Posterior vena cava (tissue), 2 donors: ENCODE measurements around the gene SELENON. TPM values are rescaled to one million over a fixed set of nuclear protein-coding genes. Genes with fewer than 3 reads are reported as not detected.

Source experiments
- DNase-seq: peaks from one replicate; pipeline ENCODE4 v3.0.0-alpha.2; 2020; ENCODE audit warnings: low spot score
- intact Hi-C, 2 donors: fragments of 100-400 bp; cut with DNase I; formaldehyde crosslinking; loops; one replicate each; pipeline versions ENCODE4 v1.14.1 to v1.14.2; 2022 to 2023
- total RNA-seq, 2 donors: library from RNA; stranded (reverse); fragmentation: NEBNext Ultra II Directional; extraction: Animal tissue kit (Norgen Biotek cat#: 25700); gene quantifications; one replicate each; pipeline ENCODE4 v1.2.1, GENCODE V29; 2021
- donor health status: DM: yes; HTN: yes; CAD: no.
- donor health status: DM: yes; HTN: yes; CAD: no.

The SELENON gene
- total RNA-seq, 2 donors from 2014 or later: 85.7 to 88.0 TPM

DNA sequence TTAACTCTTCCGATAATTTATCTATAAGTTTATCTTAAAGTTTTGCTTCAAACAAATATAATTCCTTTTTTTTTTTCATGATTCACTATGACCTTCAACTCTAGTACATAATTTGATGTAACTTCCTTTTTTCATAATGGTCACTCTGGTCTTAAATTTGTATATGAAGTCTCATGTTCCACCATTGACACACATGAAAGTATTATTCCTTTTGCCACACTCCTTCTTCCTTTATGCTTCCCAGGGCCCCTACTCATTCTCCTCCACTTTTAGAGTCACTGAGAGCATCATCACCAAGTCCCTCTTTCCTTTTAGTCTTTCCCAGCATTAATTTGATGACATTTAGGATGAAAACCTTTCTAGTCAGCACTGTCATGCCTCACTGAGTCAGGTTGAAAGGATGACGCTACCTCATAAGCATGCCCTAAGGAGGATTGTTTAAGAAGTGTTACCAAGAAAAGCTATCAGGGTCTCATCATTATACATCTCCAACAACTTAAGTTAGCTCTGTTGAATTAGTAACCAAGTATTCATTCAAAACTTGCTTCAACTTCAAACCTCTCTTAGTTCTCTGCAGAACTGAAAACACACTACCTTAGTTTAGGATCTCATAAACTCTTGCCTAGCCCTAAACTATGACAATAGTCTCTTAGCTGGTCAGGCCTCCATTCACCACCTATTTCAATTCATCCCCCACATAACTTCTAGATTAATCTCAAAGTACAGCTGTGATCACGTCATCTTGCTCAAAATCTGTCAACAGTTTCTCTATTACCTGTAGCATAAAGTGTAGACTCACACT lies 44.7 kb downstream of the SELENON start:
- intact Hi-C loops: no loop called here
- no peak for DNase-seq

DNA sequence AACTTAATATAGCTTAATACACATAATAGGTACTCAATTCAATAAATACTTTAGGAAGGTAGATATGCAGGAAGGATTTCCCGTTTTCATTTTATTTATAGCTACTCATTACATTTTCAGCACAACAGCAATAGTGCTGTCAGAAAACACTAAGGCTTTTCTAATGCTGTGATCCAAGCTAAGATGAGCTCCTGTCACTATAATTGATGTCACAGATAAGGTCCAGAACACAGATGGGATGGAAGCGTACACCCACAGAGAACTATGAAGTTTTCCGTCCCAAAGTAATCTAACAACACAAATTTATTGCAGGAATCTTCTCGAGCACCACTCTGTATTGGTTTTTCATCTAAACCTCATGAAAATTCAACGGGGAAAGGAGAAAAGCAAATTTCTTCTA lies 45.7 kb downstream of the SELENON start:
- intact Hi-C loops: no loop called here
- DNase-seq: no peak

DNA sequence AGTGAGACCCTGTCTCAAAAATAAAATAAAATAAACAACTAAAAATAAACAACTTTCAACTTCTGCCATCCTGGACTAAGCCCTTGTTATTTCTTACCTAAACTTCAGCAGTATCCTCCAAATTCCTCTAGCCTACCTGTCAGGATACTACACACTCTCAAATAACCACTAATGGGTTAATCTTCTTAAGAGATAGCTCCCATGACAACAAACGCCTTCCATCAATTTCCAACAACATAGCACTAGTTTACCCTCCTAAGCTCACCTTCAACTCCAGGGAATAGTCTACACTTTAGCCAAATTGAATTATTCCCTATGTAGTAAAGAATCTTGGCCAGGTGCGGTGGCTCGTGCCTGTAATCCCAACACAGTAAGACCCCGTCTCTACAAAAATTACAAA lies 47.9 kb downstream of the SELENON start:
- DNase-seq: no peak
- intact Hi-C loops: no loop called here

DNA sequence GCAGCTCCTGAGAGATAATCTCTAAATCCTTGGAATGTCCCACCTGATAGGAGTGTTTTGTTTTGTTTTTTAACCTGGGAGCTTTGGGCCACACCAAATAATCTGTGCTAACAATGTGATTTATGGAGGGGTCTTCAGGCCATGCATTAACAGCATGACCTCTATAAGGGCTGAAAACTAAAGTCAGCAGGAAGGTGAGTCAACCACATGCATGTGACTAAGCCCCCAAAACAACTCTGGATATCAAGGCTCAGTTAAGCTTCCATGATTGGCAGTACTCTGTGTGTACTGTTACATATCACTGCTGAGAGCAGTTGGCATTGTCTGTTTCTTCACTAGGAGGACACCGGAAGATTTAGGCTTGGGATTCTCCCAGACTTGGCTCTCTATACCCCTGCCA lies 48.5 kb downstream of the SELENON start:
- intact Hi-C loops: no loop called here
- DNase-seq: no peak

DNA sequence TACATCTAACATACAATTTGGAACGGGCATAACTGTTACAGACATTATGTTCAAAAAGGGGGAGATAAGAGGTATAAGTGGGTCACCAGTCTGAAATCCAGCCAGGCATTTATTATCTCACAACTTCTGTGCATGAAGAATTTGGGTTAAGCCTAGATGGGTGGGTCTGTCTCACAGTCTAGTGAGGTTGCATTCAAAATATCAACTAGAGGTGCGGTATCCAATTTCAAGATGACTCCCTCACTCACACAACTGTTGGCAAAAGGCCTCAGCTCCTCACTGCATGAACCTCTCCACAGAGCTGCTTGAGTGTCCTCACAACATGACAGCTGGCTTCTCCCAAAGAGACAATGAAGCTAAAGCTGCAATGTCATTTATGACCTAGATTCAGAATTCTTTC lies 54.6 kb downstream of the SELENON start:
- intact Hi-C loops: no loop called here
- no peak for DNase-seq

DNA sequence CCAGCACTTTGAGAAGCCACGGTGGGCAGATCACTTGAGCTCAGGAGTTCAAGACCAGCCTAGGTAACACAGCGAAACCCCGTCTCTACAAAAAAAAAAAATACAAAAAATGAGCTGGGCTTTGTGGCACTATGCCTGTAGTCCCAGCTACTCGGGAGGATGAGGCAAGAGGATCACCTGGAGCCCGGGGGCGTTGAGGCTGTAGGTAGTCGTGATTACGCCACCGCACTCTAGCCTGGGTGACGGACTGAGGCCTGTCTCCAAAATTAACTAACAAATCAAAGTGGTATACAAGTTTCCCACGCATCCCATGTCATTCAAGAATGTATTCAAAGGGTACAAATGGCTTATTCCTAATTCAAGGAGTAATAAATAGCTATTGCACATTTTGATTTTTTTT lies 56.9 kb downstream of the SELENON start:
- intact Hi-C loops: no loop called here

DNA sequence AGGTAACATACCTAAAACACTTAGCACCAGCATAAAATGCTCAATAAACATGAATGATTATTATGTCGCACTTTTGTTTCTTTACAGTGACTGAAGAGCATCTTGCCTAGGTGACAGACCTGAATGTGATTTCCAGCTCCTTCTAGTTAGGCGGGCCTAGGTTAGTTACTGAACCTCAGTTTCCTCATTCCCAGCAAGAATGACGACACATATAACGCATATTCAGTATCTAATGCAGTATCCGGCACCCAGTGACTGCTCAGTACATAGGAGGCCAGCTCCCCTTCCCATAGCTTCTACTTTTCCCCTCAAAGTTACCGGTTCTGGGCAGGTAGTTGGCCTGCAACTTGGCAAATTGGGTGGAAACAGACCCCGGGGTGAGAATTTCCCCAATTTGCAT lies 58.5 kb downstream of the SELENON start:
- intact Hi-C loops: no loop called here
- no peak for DNase-seq

More for the DNA sequence above, 56.9 kb downstream of the SELENON start:
- no peak for DNase-seq

DNA sequence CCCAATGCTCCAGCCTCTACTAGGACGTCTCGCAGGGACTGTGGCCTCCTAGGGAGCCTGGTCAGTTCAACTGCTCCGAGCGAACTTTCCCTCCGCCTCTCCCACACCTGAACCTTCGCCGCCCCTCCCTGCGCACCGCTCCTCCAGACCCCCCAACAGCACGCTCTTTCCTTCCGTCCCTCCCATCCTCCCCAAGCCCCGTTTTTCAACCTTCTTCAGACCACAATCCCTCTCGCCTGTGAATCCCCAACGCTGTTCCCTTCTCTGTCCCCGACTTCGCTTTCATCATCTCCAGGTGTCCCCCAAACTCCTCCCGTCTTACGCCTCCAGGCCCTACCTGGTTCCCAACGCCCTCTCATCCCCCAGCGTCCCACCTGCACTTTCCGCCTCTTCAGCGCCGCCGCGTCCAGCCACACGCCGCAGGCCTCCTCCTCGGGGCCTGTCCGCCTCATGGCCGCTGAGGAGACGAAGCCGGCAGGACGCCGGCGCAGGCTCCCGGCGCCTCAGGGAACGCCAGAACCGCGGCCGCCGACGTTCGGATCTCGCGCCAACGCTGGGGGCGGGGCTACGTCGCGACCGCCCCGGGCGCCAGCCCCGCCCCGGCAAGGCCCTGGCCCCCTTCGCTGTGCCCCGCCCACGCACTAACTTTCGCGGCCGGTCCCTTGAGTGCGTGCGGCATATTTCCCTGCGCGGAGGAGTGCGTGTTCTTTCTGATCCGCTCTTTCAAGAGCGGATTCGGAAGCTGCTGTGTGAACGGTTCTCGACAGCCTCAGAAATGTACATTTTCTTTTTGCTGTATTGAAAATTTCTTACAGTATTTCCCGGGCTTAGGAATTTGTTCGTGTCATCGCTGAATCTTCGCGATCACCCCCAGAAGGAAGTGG lies 59.2 kb downstream of the SELENON start, which contains the start of gene AUNIP:
TSS of gene AUNIP (minus strand) at position 552 of the 884 bp plus-strand sequence. CDS start at position 452, 100 bp downstream.
- intact Hi-C loops: no loop called here
- DNase-seq: peak; percentile 97

DNA sequence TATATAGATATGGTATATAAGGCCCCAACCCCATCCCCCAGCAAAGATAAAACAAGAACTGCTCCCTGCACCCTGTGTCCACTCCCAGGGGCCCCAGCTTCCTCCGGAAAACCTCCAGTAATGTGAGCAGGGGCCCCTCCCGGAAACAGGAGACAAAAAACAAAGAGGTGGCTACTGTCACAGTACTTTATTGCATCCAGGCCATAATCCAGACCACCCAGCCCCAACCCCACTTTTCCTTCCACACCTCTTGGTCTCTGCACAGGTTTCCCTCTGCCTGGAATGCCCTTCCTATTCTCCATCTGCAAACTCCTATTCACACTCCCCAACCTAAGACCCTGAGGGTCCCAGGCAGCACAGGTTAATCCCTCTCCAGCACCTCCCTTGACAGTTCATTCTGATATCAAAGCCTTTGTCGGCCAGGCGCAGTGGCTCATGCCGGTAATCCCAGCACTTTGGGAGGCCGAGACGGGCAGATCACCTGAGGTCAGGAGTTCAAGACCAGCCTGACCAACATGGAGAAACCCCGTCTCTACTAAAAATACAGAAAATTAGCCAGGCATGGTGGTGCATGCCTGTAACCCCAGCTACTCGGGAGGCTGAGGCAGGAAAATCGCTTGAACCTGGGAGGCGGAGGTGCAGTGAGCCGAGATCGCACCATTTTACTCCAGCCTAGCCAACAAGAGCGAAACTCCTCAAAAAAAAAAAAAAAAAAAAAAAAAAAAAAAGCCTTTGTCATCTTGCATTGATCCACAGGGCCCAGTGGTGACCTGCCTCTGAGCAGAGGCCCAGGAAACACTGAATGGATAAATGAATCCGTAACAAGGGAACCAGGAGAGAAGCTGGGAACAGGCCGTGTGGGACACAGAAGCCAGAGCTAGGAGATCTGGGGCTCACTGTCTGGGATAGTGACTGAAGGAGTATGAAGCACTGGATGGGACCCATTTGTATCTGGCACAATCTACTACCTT lies 61.6 kb downstream of the SELENON start:
- intact Hi-C loops: no loop called here
- no peak for DNase-seq

DNA sequence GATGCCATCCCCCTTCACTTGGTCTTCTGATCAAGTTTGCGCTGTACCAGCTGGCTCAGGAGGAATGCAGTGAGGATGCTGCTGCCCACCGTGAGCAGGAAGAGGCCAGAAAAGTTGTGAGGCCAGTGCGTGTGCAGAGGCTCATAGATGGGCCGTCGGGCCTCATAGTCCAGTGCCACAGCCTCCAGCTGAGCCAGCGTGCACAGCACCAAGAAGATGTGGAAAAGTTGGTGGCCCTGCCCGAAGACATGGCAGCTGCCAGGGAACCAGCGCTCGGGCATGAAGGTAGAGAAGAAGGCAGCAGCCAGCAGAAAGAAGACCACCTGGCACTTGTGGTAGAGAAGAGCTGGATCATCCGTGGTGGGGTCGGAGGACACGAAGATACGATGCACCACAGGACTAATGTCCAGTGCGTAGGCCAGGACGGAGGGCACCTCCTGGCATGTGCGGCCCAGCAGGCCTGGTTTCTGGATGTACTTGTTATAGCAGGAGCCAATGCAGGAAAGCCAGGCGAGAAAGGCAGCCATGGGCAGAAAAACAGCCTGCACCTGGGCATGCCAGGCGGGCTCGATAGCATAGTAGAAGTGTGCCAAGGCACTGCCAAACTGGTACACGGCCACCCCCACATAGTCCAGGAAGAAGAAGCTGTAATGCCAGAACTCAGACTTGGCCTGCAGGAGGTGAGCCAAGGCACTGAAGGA lies 62.9 kb downstream of the SELENON start:
- intact Hi-C loops: no loop called here
- DNase-seq: no peak

DNA sequence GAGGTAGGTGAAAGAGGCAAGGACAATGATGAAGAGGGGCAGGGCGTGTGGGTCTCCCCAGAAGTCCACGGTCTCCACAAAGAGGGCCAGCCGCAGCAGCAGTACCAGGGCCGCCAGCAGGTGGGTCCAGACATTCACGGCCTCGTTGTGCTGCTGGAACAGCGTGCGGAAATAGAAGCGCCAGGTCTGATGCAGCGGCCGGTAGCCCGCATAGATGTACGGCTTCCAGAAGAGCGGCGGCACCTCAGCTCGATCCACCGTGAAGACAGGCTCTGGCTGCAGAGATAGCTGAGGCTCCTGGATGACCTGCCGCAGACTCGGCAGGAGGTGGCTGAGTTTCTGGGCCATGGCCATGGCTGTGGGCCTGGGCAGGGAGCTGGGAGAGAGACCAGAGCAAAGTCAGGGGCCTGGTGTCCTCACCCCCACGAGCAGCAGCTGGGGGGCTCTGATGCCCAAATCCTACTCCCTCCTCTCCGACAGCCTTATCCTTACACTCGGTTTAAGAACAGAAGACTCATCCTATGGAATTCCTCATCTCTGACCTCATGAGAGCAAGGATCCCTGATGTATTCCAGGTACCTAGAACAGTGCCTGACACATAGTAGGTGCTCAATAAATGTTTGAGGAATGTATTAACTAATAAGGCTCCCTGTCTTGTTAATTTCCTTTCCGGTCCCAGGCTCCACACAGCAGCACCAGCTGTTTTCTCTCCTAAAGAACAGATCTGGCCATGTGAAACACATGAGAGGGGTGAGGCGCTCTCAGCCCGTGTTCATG lies 63.7 kb downstream of the SELENON start:
- no peak for DNase-seq
- intact Hi-C loops: no loop called here

DNA sequence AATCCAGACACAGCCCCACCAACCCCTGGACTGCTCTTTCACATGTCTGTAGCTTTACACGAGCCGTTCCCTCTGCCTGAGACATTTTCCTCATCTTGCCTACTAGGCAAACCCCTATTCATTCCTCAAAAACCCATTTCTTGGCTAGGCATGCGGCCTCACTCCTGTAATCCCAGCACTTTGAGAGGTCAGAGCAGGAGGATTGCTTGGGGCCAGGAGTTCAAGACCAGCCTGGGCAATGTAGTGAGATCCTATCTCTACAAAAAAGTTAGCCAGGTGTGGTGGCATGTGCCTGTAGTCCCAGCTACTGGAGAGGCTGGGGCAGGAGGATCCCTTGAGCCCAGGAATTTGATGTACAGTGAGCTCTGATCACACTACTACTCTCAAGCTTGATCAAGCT lies 64.4 kb downstream of the SELENON start:
- intact Hi-C loops: no loop called here
- no peak for DNase-seq

DNA sequence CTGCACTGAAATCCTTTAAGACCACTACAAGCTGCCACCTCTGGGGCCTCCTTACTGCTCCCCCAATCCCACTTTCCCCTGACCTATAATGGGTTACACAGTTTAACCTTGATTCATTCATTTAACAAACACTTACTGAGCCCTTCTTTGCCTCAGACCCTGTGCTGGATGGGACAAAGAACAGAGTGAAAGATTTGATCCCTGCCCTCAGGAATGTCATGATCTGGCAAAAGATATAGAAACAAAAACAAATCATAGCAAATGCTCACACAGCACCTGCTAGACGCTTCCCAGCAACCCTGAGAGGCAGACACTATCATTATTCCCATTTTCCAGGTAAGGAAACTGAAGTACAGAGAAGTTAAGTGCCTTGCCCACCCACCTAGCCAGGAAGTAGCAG lies 66.3 kb downstream of the SELENON start:
- intact Hi-C loops: no loop called here
- DNase-seq: no peak

DNA sequence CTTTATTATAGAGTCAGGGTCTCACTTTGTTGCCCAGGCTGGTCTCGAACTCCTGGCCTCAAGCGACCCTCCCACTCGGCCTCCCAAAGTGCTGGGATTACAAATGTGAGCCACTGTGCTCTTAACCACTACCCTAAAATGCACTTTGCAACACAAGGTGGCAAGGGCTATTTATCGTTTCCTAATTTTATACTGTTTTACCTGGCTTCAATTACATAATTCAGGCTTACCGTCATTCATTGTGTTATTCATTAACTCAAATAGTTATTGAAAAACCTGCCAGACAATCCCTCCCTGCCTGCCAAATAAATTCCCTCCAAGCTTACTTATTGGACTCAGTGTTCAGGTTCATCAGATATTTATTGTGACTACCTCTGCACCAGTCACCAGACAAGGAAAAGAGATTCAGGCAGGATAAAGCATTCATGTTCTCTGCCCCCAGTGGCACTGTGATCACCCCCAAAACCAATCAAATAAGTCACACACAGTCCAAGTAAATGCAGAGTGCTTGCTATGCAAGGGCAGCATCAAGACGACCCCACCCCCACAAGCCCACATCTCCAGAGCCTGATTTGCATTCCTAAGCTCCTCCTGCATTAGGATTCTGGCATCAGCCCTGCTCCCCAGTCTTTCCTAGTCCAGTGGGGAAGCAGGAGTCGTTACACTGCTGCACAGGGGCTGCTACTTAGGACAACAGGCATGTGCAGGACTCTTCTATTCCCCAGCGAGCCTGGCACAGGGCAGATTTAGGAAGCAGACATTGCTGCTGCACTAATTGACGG lies 67.4 kb downstream of the SELENON start:
- intact Hi-C loops: no loop called here
- no peak for DNase-seq
